GM19467 (cell line): ENCODE measurements around the gene ZEB2.

Experiments
- ATAC-seq: cut with Tn5 transposase; IDR thresholded peaks from one replicate; pipeline ENCODE4 v1.9.1; 2021; ENCODE audit warnings: mild to moderate bottlenecking, moderate library complexity; ENCODE audit not compliant: unreplicated experiment

Gene ZEB2

DNA sequence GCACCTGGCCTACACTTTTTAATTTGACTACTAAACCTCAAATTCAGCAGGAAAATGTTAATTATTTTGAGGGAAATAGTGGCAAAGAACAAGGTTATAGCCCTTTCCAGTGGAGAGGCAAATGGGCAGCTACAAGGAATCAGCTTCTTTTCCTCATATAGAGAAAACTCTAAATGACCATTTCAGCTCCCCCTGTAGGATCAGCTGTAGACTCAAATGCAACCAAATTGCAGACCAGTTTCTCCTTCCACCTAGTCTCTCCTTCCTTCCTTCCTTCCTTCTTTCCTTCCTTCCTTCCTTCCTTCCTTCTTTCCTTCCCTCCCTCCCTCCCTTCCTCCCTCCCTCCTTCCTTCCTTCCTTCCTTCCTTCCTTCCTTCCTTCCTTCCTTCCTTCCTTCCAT, 158.2 kb downstream of the ZEB2 start:
- no peak for ATAC-seq

DNA sequence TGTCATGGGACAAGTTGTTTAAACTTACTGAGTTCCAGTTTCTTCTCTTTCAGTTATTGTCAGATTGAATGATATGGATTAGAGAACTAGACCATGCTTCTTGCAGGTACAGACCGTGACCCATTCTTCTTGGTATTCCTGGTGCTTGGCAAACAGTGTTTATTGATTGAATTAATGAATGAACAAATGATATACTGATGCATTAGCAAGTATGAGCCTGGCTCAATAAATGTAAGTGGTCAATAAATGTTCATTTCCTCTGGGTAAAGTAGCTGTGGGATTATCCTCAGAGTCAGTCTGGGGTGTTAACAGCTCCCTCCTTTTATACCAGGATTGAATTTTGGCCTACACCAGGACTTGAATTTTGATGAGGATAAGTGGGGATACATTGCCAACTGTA, 160.2 kb downstream of the ZEB2 start:
- ATAC-seq: no peak

DNA sequence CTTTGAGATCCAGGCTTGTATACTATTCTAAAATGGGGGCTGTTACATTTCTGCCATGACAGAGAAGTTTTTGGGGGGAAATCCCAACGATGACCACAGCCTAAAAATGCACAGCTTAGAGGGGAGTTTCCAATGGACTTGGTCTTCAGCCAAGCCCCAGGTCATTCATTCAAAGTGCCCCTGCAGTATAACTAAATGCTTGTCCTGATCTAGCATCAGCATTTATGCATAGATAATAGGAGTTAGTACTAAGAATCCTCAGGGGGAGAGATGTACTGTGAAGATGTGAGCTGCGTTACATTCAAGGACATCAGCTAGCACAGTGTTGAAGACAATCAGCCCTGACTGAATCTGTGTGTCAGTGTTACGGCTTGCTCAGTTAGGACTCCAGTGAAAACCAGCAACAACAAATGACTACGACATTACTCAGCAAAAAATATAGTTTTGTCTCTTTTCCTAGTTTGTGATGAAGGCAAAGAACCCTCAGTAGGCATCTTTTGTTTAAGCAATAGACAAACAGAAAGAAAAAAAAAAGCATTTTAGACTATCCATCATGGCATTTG, 160.9 kb downstream of the ZEB2 start:
- ATAC-seq: peak; percentile 58

DNA sequence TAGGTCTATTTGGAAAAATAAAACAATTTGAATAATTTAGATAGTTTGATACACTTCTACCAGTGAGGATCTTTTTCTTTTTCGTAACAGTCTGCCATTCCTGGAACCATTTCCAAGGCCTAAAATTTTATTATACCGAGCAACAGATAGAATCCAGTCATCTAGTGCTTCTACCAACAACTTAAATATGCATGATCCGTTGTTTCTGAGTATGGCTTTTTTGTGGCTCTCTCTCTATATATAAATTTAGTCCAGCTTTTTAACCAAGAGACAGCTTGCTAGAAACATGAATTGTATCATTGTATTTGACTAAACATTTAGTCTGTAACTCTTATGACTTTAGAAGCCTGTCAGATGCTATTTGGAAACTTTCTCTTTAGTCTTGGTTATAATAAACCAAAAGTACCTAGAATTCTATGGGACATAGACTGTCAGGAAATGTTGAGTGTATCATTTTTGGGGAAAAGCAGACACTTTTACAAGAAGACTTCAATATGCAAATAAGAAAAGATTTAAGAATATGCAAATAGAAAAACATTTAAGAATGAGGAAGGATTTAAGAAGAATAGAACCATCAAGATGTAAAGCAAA, 161.4 kb downstream of the ZEB2 start:
- ATAC-seq: peak; percentile 4

DNA sequence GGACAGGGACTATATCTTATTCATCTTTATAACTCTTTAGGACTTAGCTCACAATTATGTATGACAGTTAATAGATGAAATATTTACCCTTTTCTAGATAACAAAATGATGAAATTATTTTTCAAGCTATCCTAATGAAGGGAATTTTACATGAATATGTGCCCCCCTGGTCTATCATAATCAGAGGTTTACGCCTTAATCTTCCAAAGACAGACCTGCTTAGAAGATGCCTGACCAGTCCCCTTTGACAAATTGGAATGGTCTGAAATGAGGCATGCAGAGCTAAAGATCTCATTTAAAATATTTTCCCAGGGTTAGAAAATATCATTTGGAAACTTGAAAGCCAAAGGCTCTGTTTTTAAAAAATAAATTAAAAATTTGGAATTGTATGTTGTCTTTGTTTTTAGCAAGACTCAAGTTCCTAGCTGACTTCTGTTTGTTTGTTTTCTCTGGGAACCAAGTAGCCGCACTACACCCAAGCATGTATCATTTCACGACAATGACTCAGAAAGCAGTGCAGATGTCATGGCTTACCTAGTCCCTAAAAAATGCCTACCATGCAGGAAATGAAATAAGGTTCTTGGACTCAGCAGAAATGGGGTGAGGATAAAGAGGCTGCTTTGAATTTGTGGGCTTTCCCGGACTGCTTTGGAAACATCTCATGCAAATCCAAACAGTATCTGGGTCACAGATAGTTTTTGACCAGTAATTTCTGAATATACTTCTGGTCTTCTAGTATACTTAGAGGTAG, 162.1 kb downstream of the ZEB2 start:
- ATAC-seq: peak; percentile 67

DNA sequence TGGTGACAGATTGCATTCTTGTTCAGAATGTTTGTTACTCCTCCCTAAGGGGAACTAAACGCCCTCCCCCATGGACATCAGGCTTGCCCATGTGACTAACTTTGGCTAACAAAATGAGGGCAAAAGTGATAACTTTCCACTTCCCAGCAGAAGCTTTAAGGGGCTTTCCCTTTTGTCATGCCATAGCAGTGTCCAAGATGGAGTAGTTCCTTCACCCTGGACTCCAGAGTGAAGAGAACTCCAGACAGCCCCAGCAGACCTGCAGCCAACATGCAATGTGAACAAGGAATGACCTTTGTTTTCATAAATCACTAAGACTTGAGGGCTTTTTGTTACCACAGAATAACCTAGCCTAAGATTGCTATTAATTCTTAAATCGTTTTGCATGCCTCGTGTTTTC, 163.5 kb downstream of the ZEB2 start:
- no peak for ATAC-seq

DNA sequence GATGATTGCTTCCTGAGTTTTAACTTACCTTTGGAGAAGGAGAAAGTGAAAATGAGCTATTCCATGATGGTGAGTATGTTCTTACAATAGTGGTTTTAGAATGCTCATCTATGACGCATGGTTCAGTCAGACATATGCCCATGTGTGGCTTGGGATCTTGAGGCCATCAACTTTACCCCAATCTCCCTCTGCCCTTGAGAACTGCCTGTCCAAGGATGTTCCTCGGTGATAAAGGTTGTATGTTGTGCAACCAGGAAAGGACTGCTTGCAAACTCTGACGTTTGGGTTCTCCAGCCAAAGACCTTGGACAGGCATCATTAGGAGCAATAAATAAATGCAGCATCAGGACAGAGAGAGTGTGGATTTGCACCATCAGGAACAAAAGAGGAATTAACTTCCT, 165.0 kb downstream of the ZEB2 start:
- no peak for ATAC-seq

DNA sequence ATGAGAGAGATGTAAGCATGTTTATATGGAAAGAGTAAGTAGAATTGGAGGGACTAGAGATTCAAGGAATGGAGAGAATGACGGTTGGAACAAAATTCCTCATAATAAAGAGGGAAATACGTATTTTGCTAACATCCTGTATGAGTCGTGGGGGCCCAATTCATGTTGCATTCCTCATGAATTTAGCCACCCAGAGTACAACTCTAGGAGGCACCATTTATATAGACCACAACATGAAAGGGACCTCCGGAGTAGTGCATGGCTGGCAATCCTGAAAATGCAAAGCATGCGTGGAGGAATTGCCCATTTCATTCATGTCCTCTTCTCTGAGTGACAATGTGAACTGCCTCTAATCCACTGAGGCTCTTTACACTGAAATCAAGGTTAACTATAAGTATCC, 168.2 kb downstream of the ZEB2 start:
- no peak for ATAC-seq

DNA sequence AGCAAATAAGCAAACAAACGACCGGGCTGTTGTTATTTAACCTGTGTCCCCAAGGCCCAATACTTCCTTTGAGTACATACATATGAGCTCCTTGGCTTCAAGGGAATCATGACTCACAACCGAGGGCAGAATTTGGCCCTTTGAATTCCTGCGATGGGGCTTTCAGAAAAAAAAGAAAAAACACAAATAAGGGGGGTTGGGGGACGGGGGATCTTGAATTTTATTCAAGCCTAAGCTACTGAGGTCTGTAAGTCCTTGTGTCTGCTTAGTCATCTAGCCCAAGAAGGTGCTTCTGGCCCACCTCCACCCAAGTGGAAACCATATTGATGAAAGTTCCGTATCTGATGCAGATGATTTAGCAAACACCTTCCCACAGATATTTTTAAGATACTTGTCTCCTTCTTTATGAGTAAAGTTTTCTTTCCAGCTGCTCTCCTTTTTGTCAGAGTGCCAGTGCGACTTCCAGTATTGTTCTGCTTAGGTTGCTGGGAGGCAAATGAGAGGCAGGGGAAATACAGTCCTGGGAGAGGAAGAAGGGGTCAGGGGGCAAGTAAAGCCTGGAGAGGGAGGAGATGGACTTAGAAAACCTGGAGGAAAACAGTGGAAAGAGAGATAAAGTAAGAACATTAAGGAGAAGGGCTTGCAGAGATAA, 169.6 kb downstream of the ZEB2 start:
- ATAC-seq: no peak

DNA sequence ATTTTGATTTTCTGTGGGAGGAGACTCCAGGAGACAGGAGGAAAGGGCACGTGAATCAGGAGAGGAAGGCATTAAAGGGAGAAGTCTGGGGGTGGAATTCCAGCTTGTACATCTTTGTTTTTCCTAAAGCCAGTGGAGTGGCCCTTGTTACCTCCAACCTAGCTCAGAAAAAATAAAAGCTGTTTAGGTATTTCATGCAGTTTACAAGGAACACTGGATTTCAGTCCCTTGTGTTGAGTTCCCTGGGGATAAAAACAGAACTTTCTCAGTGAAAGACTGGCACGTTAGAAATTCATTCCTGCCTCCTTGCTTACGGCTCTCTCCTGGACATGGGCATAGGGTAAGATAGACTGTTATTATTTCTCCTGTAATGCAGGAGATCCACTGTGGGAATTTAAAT, 170.2 kb downstream of the ZEB2 start:
- no peak for ATAC-seq

DNA sequence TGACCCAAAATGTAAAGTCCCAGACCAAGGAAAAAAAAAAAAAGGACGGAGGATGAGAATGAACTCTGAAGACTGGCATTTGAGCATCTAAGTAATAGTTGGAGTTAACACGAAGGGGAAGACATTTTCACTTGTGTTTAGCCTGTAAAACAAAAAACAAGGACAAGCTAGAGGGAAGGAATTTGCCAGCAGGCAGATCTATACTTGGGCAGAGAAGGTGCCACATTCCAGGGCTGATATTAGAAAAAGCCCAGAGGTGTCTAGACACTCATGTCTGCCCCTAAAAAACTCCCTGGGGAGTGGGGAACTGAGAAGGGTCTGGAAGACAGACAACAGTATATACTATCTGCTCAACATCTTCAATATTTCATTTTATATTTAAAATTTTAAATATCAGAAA, 171.1 kb downstream of the ZEB2 start:
- no peak for ATAC-seq

DNA sequence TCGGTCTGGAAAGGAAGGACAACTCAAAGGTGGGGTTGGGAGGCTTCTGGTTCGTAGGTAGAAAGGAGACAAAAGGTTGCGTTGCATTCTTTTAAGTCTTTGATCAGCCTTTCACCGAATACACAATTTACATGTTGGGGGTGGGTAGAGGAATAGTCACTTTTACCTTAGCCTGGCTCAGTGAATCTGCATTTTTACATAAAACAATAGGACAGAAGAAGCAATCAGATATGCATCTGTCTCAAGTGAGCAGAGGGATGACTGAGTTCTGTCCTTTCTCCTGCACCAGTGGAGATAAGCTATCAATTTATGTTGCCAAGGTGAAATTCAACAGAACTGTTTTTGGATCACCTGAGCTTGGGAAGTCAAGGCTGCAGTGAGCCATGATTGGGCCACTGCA, 173.7 kb downstream of the ZEB2 start:
- no peak for ATAC-seq

DNA sequence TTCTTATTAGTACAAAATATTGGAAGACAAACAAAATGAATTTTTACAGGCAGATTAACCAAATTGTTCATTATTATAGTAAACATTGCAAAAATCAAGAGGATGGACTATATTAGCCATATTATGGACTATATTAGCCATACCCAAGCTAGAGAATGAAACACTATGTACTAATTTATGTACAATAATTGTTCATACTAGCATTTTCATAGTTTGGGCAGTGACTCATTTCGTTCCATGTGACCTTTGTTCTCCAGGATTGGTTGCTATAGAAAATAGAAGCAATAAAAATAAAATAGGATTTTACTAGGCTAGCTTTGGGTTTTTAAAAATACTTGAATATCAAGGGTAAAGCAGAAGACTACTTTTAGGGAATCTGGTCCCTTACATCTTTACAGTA, 176.8 kb downstream of the ZEB2 start:
- ATAC-seq: no peak

DNA sequence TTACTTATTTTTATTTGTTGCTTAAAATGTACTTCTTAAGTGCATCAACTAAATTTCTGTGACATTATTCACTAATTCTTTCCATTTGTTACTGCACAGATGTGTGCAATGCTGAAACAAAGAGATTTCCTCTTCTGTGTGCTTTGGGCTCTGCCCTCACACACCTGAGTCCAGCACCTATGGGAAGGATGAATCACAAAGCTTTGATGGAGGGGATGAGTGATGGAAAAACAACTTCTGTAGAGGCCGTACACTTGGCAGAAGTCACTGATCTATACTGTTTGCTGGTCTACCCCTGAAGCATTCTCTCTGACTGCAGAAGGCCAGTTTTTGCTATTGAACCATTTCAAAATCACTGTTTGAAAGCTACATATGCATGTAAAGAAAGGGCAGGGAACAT, 178.4 kb downstream of the ZEB2 start:
- no peak for ATAC-seq

DNA sequence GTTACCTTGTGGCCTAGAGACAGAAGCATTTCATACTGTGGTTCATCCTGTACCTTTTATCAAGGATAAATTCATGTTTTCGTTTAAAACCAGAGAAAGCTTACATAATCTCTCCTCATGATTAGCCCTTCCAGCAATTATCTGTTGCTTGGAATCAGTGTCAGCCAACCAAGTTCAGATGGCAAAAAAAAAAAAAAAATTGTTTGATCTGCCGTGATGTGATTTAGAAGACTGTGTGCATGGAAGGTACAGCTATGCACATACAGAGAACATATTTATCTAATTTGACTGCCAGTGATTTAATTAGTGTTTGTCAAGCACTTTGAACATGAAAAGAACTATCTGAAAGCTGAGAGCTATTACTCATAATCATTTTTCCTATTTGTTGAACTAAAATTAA, 180.9 kb downstream of the ZEB2 start:
- ATAC-seq: no peak

DNA sequence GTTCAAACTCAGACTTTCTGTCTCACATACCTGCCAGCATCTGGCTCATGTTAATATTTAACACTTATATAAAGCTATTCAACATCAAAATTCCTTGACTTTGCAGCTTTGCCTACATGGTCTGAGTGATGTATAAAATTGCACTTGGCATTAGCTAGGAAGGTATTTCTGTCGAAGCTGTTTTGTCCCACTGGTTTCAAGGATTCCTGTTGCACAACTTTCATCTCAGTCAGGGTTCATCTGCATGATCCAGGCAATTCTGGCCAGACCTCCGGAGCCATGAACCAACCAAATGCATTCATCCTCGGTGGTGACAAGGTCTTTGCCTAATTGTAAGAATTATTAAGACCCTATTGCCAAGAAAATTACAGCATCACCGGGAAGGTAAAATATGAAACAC, 185.4 kb downstream of the ZEB2 start:
- ATAC-seq: no peak
